ENCODE measurements around the gene ZFR2.

Gene ZFR2

GRCh38 chr19:3785938-3786824, 82.7 kb downstream of the ZFR2 start, which contains the start of gene MATK:
Gene MATK (minus strand): TSS chr19:3786381. CDS start chr19:3785135, 1,246 bp downstream.
- no peak for DNase-seq

GRCh38 chr19:3785451-3785937, 83.3 kb downstream of the ZFR2 start:
- no peak for DNase-seq

- no peak for DNase-seq
Measured at GRCh38 chr19:3784607-3785450, 84.0 kb downstream of the ZFR2 start.

GRCh38 chr19:3783660-3784584, 84.9 kb downstream of the ZFR2 start:
- no peak for DNase-seq

DNA sequence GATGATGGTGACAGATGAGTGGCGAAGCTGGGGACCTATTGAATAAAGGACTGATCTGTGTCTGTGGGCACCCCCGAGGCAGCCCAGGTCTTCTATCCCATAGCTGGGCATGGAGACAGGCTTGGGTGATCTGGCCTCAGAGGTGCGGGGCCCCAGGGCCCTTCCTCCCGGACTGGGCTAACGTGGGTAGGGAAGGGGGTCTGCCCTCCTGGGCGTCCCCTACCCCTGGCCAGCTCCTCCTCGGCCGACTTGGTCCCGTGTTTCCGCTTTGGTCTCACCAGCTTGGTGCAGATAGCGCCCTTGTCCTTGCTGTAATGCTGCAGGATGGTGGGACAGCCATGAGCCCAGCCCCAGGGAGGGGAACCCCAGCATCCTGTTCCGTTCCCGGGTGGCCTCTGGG, 85.9 kb downstream of the ZFR2 start:
- DNase-seq = no peak

DNA sequence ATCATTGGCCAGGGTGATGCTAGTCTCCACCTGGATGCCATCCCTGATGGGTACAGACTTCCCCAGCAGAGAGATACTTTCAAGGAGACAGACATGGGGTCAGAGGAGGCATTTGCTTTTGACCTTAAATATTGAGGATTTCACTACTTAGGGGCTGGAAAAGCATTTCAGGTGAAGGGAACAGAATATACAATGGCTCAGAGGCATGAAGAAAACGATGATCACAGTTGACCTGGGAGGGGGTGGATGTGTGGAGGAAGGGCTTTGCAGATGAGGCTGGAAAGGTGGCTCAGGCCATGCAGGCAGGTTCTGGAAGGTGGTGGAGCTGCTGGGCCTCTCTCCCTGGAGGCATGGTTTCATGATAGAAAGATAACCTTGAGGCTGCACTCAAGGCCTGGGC, 86.5 kb downstream of the ZFR2 start:
- DNase-seq = no peak

DNA sequence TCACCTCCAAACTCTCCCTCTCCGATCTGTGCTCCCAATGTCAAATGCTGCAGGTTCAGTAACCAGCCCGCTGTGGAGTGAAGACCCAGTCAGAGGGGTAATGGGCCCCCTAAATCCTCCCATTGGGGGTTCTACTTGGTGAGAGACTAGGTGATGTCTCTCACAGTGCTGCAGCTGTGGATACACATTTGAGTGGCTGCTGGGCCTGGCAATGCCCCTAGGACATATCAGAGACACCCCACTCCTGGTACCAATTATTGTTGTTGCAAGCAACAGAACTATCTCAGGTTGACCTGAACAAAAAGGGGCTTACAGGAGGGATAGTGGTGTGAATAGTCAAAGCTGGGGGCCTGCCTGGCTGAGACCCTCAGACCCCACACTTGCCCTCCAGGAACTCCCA, 87.2 kb downstream of the ZFR2 start:
- no peak for DNase-seq

- DNase-seq = no peak
Measured at GRCh38 chr19:3780786-3781304, 88.0 kb downstream of the ZFR2 start.

DNA sequence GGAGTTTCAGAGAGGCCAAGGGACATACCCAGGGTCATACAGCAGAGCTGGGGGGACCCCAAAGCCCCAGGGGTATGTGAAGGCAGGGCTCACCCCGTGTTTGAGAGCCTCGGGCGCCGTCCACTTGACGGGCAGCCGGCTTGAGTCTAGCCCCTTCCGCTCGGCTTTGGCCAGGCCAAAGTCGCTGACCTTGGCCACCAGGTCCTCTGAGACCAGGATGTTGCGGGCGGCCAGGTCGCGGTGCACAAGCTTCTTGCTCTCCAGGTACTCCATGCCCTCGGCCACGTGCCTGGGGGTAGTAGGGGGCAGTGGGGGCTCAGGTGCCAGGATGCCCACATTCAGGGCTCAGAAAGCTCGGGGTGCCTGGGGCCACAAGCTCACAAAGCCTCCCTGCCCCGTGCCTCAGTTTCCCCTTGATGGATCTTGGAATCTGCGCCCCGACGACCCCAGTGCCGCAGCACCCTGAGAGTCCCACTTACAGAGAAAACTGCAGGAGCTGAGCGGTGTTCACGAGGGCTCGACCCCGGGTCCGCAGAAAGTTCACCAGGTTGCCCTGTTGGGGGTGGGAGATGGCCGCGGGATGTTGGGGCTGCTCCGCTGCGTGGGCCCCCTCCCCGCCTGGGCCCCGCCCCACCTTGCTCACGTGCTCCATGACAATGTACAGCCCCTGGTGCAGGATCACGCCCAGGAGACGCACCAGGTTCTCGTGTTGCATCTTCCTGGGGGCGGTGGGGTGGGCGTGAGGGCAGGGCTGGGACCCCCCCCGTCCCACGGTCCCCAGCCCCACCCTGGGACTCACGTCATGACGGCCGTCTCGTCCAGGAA, 89.7 kb downstream of the ZFR2 start:
- DNase-seq = no peak

- DNase-seq = no peak
Measured at GRCh38 chr19:3778104-3778867, 90.6 kb downstream of the ZFR2 start.

DNA sequence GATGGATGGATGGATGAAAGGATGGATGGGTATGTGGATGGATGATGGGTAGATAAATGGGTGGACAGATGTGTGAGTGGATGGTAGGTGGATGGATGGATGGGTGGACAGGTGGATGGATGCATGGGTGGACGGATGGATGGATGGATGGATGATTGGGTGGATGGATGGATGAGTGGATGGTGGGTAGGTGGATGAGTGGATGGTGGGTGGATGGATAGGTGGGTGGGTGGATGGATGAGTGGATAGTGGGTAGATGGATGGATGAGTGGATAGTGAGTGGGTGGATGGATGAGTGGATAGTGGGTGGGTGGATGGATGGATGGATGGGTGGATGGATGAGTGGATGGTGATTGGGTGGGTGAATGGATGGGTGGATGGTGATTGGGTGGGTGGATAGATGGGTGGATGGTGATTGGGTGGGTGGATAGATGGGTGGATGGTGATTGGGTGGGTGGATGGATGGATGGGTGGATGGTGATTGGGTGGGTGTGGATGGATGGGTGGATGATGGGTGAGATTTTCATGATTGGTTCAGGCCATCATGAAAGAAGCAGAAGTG, 92.3 kb downstream of the ZFR2 start:
- DNase-seq = no peak

DNA sequence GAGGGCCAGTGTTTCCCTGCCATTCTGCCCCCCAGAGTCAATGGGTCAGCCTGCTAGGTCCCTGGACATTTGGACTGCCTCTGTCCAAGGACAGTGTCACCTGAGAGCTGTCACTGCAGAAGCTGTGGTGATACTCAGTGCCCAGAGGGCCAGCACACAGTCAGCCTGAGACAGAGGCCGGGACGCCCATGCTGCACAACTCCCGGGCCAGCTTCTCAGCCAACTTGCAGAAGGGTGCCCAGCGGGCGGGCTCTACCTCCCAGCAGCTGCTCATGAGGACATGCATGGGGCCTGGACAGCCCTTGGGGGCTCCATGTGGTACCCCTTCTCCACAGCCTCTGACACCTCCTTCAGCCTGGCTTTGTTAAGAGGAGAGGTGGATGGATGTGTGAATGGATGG, 93.0 kb downstream of the ZFR2 start:
- DNase-seq = no peak

- no peak for DNase-seq
Measured at GRCh38 chr19:3775374-3775711, 93.5 kb downstream of the ZFR2 start.

GRCh38 chr19:3774621-3775373, 94.0 kb downstream of the ZFR2 start:
- no peak for DNase-seq

DNA sequence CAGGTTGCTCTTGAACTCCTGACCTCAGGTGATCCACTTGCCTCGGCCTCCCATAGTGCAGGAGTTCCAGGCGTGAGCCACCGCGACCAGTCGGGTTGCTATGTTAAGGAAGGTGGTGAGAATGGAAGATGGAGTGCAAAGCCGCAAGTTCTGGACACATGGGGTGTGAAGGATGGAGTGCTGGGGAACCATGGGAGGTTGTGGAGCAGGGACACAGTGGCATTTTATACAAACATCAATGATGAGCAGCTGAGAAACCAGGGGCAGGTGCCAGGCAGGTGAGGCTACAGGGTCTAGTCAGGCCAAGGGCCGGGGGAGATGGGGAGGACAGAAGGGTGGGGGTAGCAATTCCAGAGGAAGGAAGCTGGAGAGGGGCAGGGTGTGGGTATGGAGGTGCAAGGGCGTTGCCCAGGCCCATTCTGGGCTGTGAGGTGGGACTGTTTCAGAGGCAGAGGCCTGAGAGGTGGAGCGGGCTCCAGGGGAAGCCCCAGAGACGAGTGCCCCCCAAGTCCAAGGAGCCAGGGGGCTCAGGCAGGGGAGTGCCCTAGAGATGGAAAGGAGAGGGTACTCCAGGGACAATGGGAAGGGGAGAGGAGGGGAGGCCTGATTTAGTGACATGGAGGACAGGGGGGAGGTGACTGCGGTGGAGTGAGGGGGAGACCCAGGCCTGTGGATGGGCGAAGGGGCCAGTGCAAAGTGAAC, 94.9 kb downstream of the ZFR2 start:
- no peak for DNase-seq

DNA sequence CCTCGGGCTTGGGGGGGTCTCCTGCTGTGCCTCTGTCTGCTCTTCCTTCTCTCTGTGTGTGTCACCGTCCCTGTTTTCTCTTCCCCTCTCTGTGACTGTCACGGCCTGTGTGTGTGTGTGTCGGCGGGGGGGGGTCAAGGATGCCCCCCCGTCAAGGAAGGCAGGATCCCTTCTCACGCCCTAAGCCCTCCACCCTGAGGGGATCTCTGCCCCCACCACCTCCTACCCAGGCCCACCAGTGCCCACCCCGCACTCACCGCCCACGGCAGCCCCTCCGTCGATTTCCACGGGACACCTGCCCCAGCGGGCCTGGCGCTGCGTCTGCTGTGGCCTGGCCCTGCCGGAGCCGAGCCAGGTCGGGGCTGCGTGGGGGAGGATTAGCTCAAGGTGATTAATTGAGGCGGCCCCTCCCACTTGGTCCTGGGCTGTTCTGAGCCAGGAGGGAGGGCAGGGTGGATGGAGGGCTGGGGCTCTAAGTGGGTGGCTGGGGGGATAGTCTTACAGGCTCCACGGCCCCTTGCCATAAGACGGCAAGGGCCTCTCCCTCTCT, 96.9 kb downstream of the ZFR2 start, which contains the start of gene RAX2:
Gene RAX2, minus strand, starts transcription at position 323 of the 550 bp plus-strand sequence. CDS start 486 bp downstream, outside the sequence.
- no peak for DNase-seq

DNA sequence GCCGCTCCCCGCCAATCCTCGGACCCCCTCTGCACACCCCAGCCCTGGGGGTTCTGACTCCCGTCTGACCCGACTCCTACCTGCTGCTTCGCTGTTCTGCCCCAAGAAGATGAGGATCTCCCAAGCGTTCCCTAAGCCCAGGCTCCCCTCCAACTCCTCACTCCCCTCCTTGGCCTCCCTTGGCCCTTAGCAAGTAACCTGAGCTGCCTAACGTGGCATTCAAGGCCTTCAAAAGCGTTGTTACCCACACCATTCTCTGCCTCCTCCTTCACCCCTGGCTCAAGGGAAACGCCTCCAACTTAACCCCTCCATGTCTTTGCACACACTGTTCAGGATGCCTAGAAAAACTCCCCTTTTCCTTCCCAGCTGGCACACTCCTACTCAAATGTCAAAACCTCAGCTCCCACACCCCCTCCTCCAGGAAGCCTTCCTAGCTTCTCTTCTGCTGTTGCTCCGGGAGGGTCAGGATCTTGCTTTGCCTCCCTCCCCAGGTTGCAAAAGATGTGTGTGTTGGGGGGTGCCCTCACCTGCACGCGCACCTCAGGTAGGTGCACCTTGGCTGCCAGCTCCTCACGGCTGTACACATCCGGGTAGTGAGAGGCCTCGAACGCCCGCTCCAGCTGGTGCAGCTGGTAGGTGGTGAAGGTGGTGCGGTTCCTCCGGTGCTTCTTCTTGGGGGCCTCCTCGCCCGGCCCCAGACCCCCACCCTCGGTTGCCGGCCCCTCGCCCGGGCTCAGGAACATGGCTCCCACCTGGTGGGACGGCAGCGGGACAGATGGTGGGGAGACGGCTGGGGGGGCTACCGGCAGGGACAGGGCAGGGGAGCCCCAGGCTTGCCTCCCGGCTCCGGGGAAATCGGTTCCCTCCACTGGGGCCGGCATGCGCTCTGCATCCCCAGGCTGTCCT, 97.6 kb downstream of the ZFR2 start:
- no peak for DNase-seq

All from fibroblast of skin of scalp (primary cell).